H9 (cell line): Measurements from ENCODE around the gene BRI3BP. TPM values are rescaled to one million over a fixed set of nuclear protein-coding genes. Genes with fewer than 3 reads are reported as not detected.

Source experiments
- DNase-seq: peaks from one replicate; pipeline ENCODE4 v3.0.0-alpha.2; 2017
- H2AFZ ChIP-seq: one replicate; pipeline ENCODE4 v1.6.1; 2013; ENCODE audit warnings: mild to moderate bottlenecking, low read length, control low read depth, moderate library complexity
- H2AK5ac ChIP-seq: 2 replicates; pipeline ENCODE4 v1.6.1; 2013; ENCODE audit warnings: low read length, control low read depth, mixed read lengths; ENCODE audit not compliant: insufficient read length
- H2BK120ac ChIP-seq: one replicate; pipeline ENCODE4 v1.6.1; 2013; ENCODE audit warnings: low read depth, mild to moderate bottlenecking, low read length, control low read depth, inconsistent platforms; ENCODE audit not compliant: poor library complexity, severe bottlenecking
- H2BK12ac ChIP-seq: 2 replicates; pipeline ENCODE4 v1.6.1; 2013; ENCODE audit warnings: low read length, control low read depth, mixed read lengths, low read depth; ENCODE audit not compliant: insufficient read length
- H2BK15ac ChIP-seq: 2 replicates; pipeline ENCODE4 v1.6.1; 2013; ENCODE audit warnings: low read depth, low read length, control low read depth
- H2BK20ac ChIP-seq: one replicate; pipeline ENCODE4 v1.6.1; 2013; ENCODE audit warnings: low read depth, mild to moderate bottlenecking, low read length, control low read depth, inconsistent platforms; ENCODE audit not compliant: poor library complexity, severe bottlenecking
- H2BK5ac ChIP-seq: 2 replicates; pipeline ENCODE4 v1.6.1; 2013; ENCODE audit warnings: low read length, control low read depth, mixed read lengths; ENCODE audit not compliant: insufficient read length
- H3K14ac ChIP-seq: 2 replicates; pipeline ENCODE4 v1.6.1; 2013; ENCODE audit warnings: low read length, control low read depth; ENCODE audit not compliant: insufficient read depth
- H3K18ac ChIP-seq: 2 replicates; pipeline ENCODE4 v1.6.1; 2013; ENCODE audit warnings: low read depth, mild to moderate bottlenecking, mixed read lengths, low read length, control low read depth; ENCODE audit not compliant: insufficient read length
- H3K23ac ChIP-seq: 2 replicates; pipeline ENCODE4 v1.6.1; 2013; ENCODE audit warnings: low read length, control low read depth, mixed read lengths, low read depth; ENCODE audit not compliant: insufficient read length
- H3K23me2 ChIP-seq: 2 replicates; pipeline ENCODE4 v1.6.1; 2013; ENCODE audit warnings: low read depth, mild to moderate bottlenecking, mixed read lengths, low read length, control low read depth; ENCODE audit not compliant: insufficient read length, poor library complexity, severe bottlenecking
- H3K27ac ChIP-seq: 2 replicates; pipeline ENCODE4 v1.5.1; 2013; ENCODE audit warnings: low read length, control low read depth, mixed read lengths, low read depth; ENCODE audit not compliant: insufficient read length
- H3K27me3 ChIP-seq: 2 replicates; pipeline ENCODE4 v1.6.1; 2013; ENCODE audit warnings: low read length, control low read depth, inconsistent platforms; ENCODE audit not compliant: insufficient read depth
- H3K4ac ChIP-seq: 2 replicates; pipeline ENCODE4 v1.6.1; 2013; ENCODE audit warnings: low read depth, mild to moderate bottlenecking, control low read depth, inconsistent platforms, low read length, moderate library complexity
- H3K4me1 ChIP-seq: 2 replicates; pipeline ENCODE4 v1.6.1; 2013; ENCODE audit warnings: low read length, control low read depth, inconsistent platforms; ENCODE audit not compliant: insufficient read depth
- H3K4me2 ChIP-seq: 2 replicates; pipeline ENCODE4 v1.6.1; 2013; ENCODE audit warnings: low read length, control low read depth, mixed read lengths; ENCODE audit not compliant: insufficient read length, insufficient read depth
- H3K56ac ChIP-seq: 2 replicates; pipeline ENCODE4 v1.6.1; 2013; ENCODE audit warnings: low read depth, mild to moderate bottlenecking, mixed read lengths, low read length, control low read depth; ENCODE audit not compliant: insufficient read length
- H3K79me1 ChIP-seq: 2 replicates; pipeline ENCODE4 v1.6.1; 2013; ENCODE audit warnings: low read depth, mild to moderate bottlenecking, moderate library complexity, low read length, control low read depth, inconsistent platforms; ENCODE audit not compliant: insufficient read depth, poor library complexity, severe bottlenecking
- H3K79me2 ChIP-seq: 2 replicates; pipeline ENCODE4 v1.6.1; 2013; ENCODE audit warnings: low read length, control low read depth, inconsistent platforms; ENCODE audit not compliant: insufficient read depth
- H3K9ac ChIP-seq: 2 replicates; pipeline ENCODE4 v1.6.1; 2013; ENCODE audit warnings: low read length, control low read depth, mixed read lengths; ENCODE audit not compliant: insufficient read length; ENCODE audit errors: extremely low read depth
- H3K9me3 ChIP-seq: one replicate; pipeline ENCODE4 v1.6.1; 2013; ENCODE audit warnings: low read depth, low read length, inconsistent platforms; ENCODE audit not compliant: control insufficient read depth
- H3T11ph ChIP-seq: one replicate; pipeline ENCODE4 v1.6.1; 2013; ENCODE audit warnings: mild to moderate bottlenecking, low read length, control low read depth, inconsistent platforms
- H4K20me1 ChIP-seq: one replicate; pipeline ENCODE4 v1.6.1; 2013; ENCODE audit not compliant: control insufficient read depth, insufficient read length, insufficient read depth
- H4K5ac ChIP-seq: 2 replicates; pipeline ENCODE4 v1.6.1; 2013; ENCODE audit warnings: low read depth, mild to moderate bottlenecking, mixed read lengths, low read length, control low read depth; ENCODE audit not compliant: insufficient read length
- H4K8ac ChIP-seq: replicated peaks from 2 replicates; pipeline ENCODE4 v1.6.1; 2013; ENCODE audit warnings: low read length, control low read depth, mixed read lengths, low read depth; ENCODE audit not compliant: insufficient read length
- H4K91ac ChIP-seq: 2 replicates; pipeline ENCODE4 v1.6.1; 2013; ENCODE audit warnings: low read depth, mild to moderate bottlenecking, moderate library complexity, mixed read lengths, low read length, control low read depth; ENCODE audit not compliant: insufficient read length
- H3K27ac Mint-ChIP-seq, 3 experiments: 2 replicates in 2 of 3; 3 replicates in 1 of 3; pipeline ENCODE4 v1.8.0; 2020 to 2021; ENCODE audit warnings: mixed read lengths in 3 of 3, mild to moderate bottlenecking in 1 of 3, moderate library complexity in 1 of 3
- H3K27me3 Mint-ChIP-seq: 2 replicates; pipeline ENCODE4 v1.8.0; 2021; ENCODE audit warnings: low read depth, mild to moderate bottlenecking, moderate library complexity, mixed read lengths
- H3K36me3 Mint-ChIP-seq, 3 experiments: 2 replicates in 2 of 3; 3 replicates in 1 of 3; pipeline ENCODE4 v1.8.0; 2020 to 2021; ENCODE audit warnings: low read depth in 3 of 3, mixed read lengths in 3 of 3; ENCODE audit not compliant: insufficient read depth in 1 of 3
- H3K4me1 Mint-ChIP-seq, 2 experiments: 2 replicates each; pipeline ENCODE4 v1.8.0; 2020; ENCODE audit warnings: mixed read lengths in 2 of 2
- H3K4me3 Mint-ChIP-seq, 2 experiments: 2 replicates in 1 of 2; 3 replicates in 1 of 2; pipeline ENCODE4 v1.8.0; 2020 to 2021; ENCODE audit warnings: mild to moderate bottlenecking in 2 of 2, mixed read lengths in 2 of 2, moderate library complexity in 1 of 2
- H3K9me3 Mint-ChIP-seq, 2 experiments: 2 replicates in 1 of 2; 3 replicates in 1 of 2; pipeline ENCODE4 v1.8.0; 2020; ENCODE audit warnings: mild to moderate bottlenecking in 2 of 2, mixed read lengths in 2 of 2, moderate library complexity in 1 of 2
- WGBS: extraction: QIAGEN DNeasy Blood & Tissue Kit; methylation state at CpG from one replicate; pipeline ENCODE4 v1.1.7; 2013; ENCODE audit warnings: missing lambda C conversion rate, low lambda C conversion rate, mixed read lengths; ENCODE audit not compliant: insufficient read length; ENCODE audit errors: extremely low coverage; 5-methylcytosine and 5-hydroxymethylcytosine counted together
- total RNA-seq: library from RNA; stranded (reverse); gene quantifications from 2 replicates; pipeline ENCODE4 v1.2.1, GENCODE V29; 2021
- TF ChIP-seq, protein P1 (sequence below): fragments of 200-600 bp; sonication (generic); conservative IDR thresholded peaks from 3 replicates; pipeline ENCODE4 v1.8.0; 2021; ENCODE audit warnings: antibody characterized with exemption, mild to moderate bottlenecking

BRI3BP gene
- total RNA-seq, 1 experiment from 2014 or later = 10.5 TPM

GRCh38 chr12:125053821-125054220 is 60.4 kb downstream of the BRI3BP start:
- Mint-ChIP-seq H3K9me3 (peaks cover 4 to 9% of the 10 kb centered on the region in 2 experiments), H3K4me3 (no peak overlapping the region), H3K27ac (no peak overlapping the region), H3K27me3 (peaks cover 3% of the 10 kb centered on the region; the same call in 1 of the 2 replicates), H3K4me1 (peaks cover 2 to 13% of the 10 kb centered on the region in 2 experiments; a peak in 3 of 4 replicates), H3K36me3 (peaks cover 2 to 7% (median 2%) of the 10 kb centered on the region in 3 experiments; a peak in 2 of 7 replicates)
- no peak overlapping the region for H3K18ac ChIP-seq
- no peak overlapping the region for H3T11ph ChIP-seq
- H4K91ac ChIP-seq = no peak overlapping the region
- no peak overlapping the region for H4K8ac ChIP-seq
- no peak overlapping the region for H2BK20ac ChIP-seq
- no peak overlapping the region for H2BK5ac ChIP-seq
- WGBS = no CpG with 5 or more reads among the region's 8 CpGs
- H3K4me1 ChIP-seq = no peaks in the 10 kb centered on the region
- no peak overlapping the region for H2AFZ ChIP-seq
- H3K56ac ChIP-seq = no peak overlapping the region
- no peak overlapping the region for H2AK5ac ChIP-seq
- H3K79me2 ChIP-seq = no peaks in the 10 kb centered on the region
- H3K9ac ChIP-seq = no peak overlapping the region
- H3K4ac ChIP-seq = no peak overlapping the region
- no peak overlapping the region for H2BK15ac ChIP-seq
- H2BK12ac ChIP-seq = no peak overlapping the region
- no peak overlapping the region; the same call in 1 of the 2 replicates for H3K14ac ChIP-seq
- H4K5ac ChIP-seq = no peak overlapping the region
- H3K23me2 ChIP-seq = no peaks in the 10 kb centered on the region
- no peaks in the 10 kb centered on the region for H4K20me1 ChIP-seq
- DNase-seq = no peak
- no peak overlapping the region for H2BK120ac ChIP-seq
- no peaks in the 10 kb centered on the region for H3K79me1 ChIP-seq
- H3K23ac ChIP-seq = no peak overlapping the region
- no peak overlapping the region for H3K27ac ChIP-seq
- TF ChIP-seq, protein P1, sequence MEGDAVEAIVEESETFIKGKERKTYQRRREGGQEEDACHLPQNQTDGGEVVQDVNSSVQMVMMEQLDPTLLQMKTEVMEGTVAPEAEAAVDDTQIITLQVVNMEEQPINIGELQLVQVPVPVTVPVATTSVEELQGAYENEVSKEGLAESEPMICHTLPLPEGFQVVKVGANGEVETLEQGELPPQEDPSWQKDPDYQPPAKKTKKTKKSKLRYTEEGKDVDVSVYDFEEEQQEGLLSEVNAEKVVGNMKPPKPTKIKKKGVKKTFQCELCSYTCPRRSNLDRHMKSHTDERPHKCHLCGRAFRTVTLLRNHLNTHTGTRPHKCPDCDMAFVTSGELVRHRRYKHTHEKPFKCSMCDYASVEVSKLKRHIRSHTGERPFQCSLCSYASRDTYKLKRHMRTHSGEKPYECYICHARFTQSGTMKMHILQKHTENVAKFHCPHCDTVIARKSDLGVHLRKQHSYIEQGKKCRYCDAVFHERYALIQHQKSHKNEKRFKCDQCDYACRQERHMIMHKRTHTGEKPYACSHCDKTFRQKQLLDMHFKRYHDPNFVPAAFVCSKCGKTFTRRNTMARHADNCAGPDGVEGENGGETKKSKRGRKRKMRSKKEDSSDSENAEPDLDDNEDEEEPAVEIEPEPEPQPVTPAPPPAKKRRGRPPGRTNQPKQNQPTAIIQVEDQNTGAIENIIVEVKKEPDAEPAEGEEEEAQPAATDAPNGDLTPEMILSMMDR = no peak
- no peak overlapping the region for H3K4me2 ChIP-seq
- no peaks in the 10 kb centered on the region for H3K27me3 ChIP-seq
- H3K9me3 ChIP-seq = peaks cover 5% of the 10 kb centered on the region
